Right lobe of liver (tissue), 4 donors: ENCODE measurements around the gene PSMG3.

Experiments used
- POLR2A ChIP-seq: fragments of 450-650 bp; IDR thresholded peaks from one replicate; pipeline ENCODE4 v1.6.1; 2017; ENCODE audit warnings: antibody characterized with exemption, mild to moderate bottlenecking
- TF ChIP-seq, protein P1 (sequence below), 4 donors: fragments of 200-600 bp in 3 of 4; fragments of 450-650 bp in 1 of 4; IDR thresholded peaks; one replicate each; pipeline versions ENCODE4 v1.5.1 to v1.8.0; 2016 to 2022; ENCODE audit warnings: antibody characterized with exemption in 4 of 4, mild to moderate bottlenecking in 2 of 4
- donor health status: DM: no; HTN: no; CAD: no.
- donor health status: DM: no; HTN: no; CAD: no.
- donor health status: DM: no; HTN: yes; CAD: no.

DNA sequence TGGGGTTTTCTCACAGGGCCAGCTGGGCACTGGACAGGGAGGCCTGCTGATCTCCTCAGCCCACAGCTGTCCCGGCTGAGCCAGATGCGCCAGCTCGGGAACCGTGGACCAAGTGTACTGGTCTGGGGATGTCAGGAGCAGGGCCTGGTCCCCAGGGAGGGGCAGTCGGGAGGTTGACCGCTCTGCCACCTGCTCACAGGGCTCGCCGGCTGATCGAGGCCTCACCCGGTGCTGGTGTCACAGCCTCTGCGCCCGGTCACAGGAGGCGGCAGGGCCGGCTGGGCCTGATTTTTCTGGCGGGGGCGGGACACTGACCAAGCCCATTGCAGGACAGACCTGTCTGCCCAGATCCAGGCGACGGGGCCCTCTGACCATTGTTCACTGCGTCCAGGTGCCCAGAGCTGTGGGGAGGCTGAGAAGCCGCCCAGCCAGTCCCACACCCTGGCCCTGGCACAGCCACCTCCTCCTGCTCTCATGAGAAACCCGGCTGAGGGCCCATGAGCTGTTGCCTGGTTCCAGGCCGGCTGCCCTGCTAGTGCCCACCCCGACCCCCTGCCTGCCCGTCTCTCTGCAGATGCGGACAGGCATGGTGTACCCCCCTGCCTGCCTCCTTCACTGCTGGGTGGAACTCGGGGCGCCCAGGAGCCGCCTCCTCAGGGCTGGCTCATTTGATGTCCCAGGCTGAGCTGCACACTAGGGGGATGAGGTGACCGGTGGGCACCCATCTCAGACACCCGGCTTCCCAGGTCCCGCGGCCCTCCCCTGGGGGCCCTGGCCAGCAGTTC is 10.8 kb downstream of the PSMG3 start:
- no peak for TF ChIP-seq POLR2A
- TF ChIP-seq, protein P1, sequence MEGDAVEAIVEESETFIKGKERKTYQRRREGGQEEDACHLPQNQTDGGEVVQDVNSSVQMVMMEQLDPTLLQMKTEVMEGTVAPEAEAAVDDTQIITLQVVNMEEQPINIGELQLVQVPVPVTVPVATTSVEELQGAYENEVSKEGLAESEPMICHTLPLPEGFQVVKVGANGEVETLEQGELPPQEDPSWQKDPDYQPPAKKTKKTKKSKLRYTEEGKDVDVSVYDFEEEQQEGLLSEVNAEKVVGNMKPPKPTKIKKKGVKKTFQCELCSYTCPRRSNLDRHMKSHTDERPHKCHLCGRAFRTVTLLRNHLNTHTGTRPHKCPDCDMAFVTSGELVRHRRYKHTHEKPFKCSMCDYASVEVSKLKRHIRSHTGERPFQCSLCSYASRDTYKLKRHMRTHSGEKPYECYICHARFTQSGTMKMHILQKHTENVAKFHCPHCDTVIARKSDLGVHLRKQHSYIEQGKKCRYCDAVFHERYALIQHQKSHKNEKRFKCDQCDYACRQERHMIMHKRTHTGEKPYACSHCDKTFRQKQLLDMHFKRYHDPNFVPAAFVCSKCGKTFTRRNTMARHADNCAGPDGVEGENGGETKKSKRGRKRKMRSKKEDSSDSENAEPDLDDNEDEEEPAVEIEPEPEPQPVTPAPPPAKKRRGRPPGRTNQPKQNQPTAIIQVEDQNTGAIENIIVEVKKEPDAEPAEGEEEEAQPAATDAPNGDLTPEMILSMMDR (IDR thresholded peaks at IDR 0.05), result no peak
